Measurements from ENCODE around the gene DGKD.

DNA sequence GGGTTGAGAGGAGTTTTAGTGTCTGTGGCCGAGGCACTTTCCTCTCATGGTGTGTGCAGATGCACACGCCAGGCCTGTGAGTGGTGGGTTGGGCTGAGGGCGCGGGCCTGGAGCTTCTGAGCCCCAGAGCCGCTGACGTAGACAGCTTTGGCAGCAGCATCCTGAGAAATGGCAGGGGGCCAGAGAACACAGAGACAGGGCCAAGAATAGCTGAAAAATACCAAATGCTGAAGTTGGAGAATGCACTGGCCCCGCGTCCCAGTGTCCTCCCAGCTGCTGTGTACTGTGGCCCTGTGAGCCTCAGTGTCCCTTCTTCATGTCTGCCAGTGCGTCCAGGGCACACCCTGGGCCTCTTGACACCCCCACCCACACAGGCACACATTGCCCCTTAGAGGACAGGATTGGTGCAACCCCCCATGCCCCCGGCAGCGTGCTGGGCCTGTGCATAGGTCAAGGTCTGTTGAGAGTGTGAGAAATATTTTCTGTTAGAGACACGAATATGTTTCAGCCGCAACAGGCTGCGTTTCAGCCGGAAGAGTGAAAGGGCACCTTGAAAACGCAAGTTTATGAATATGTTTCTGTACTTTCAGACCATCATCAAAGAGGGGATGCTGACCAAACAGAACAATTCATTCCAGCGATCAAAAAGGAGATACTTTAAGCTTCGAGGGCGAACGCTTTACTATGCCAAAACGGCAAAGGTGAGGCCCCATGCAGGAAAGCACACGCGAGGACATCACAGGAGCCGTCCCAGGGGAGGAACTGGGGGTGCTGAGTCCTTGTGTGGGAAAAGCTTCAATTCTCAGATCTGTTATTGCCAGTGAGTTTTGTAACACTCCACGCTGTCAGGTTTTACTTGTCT is 33.6 kb downstream of the DGKD start:
- peak; percentile 13 to 53 for TF ChIP-seq POLR2AphosphoS5 (IDR thresholded peaks at IDR 0.05)
- TF ChIP-seq, protein P1, sequence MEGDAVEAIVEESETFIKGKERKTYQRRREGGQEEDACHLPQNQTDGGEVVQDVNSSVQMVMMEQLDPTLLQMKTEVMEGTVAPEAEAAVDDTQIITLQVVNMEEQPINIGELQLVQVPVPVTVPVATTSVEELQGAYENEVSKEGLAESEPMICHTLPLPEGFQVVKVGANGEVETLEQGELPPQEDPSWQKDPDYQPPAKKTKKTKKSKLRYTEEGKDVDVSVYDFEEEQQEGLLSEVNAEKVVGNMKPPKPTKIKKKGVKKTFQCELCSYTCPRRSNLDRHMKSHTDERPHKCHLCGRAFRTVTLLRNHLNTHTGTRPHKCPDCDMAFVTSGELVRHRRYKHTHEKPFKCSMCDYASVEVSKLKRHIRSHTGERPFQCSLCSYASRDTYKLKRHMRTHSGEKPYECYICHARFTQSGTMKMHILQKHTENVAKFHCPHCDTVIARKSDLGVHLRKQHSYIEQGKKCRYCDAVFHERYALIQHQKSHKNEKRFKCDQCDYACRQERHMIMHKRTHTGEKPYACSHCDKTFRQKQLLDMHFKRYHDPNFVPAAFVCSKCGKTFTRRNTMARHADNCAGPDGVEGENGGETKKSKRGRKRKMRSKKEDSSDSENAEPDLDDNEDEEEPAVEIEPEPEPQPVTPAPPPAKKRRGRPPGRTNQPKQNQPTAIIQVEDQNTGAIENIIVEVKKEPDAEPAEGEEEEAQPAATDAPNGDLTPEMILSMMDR (IDR thresholded peaks at IDR 0.05) = no peak
